HepG2 (cell line): ENCODE results near the gene SPSB2. TPM values are rescaled to one million over a fixed set of nuclear protein-coding genes. Genes with fewer than 3 reads are reported as not detected.
A peak's percentile ranks its signal among the peaks of the same experiment; 100 is the strongest.

Experiments used
- AKNA ChIP-seq: sonication (generic); formaldehyde crosslinking; IDR thresholded peaks from 2 replicates; pipeline ENCODE4 v1.4.0; 2020; ENCODE audit warnings: missing genetic modification reagents, borderline replicate concordance
- ATF3 ChIP-seq: sonication (generic); formaldehyde crosslinking; IDR thresholded peaks from 2 replicates; pipeline ENCODE4 v1.4.0; 2020; ENCODE audit warnings: missing genetic modification reagents
- EEA1 ChIP-seq: sonication (generic); formaldehyde crosslinking; IDR thresholded peaks from 2 replicates; pipeline ENCODE4 v1.5.1; 2020; ENCODE audit warnings: mild to moderate bottlenecking, missing genetic modification reagents, borderline replicate concordance
- FOSL2 ChIP-seq: sonication (generic); formaldehyde crosslinking; IDR thresholded peaks from 2 replicates; pipeline ENCODE4 v1.4.0; 2020; ENCODE audit warnings: missing genetic modification reagents
- GTF3A ChIP-seq: sonication (generic); formaldehyde crosslinking; conservative IDR thresholded peaks from 2 replicates; pipeline ENCODE4 v1.4.0; 2020; ENCODE audit warnings: mild to moderate bottlenecking, missing genetic modification reagents
- NFKBIZ ChIP-seq: IDR thresholded peaks from 2 replicates; pipeline ENCODE4 v1.6.1; 2018; ENCODE audit warnings: missing genetic modification reagents, missing compliant biosample characterization
- SAP130 ChIP-seq: IDR thresholded peaks from 2 replicates; pipeline ENCODE4 v1.6.1; 2016; ENCODE audit warnings: low read depth
- SNAI1 ChIP-seq: sonication (generic); formaldehyde crosslinking; IDR thresholded peaks from 2 replicates; pipeline ENCODE4 v1.5.0; 2020; ENCODE audit warnings: mild to moderate bottlenecking, missing genetic modification reagents, borderline replicate concordance
- SNAPC5 ChIP-seq: sonication (generic); formaldehyde crosslinking; IDR thresholded peaks from 2 replicates; pipeline ENCODE4 v1.8.1; 2023; ENCODE audit warnings: mild to moderate bottlenecking, missing genetic modification reagents, borderline replicate concordance
- TFDP2 ChIP-seq: sonication (generic); formaldehyde crosslinking; IDR thresholded peaks from 2 replicates; pipeline ENCODE4 v1.4.0; 2020; ENCODE audit warnings: missing genetic modification reagents
- TRIM24 ChIP-seq: sonication (generic); formaldehyde crosslinking; IDR thresholded peaks from 2 replicates; pipeline ENCODE4 v1.8.0; 2022; ENCODE audit warnings: mild to moderate bottlenecking, missing genetic modification reagents
- ZFP37 ChIP-seq: sonication (generic); formaldehyde crosslinking; IDR thresholded peaks from 2 replicates; pipeline ENCODE4 v1.4.0; 2020; ENCODE audit warnings: missing genetic modification reagents, borderline replicate concordance
- ZFX ChIP-seq: sonication (generic); formaldehyde crosslinking; IDR thresholded peaks from 2 replicates; pipeline ENCODE4 v1.4.0; 2020; ENCODE audit warnings: mild to moderate bottlenecking, low read depth, missing genetic modification reagents, moderate library complexity
- ZMYM2 ChIP-seq: sonication (generic); formaldehyde crosslinking; IDR thresholded peaks from 2 replicates; pipeline ENCODE4 v1.8.0; 2022; ENCODE audit warnings: mild to moderate bottlenecking, missing genetic modification reagents
- ZNF207 ChIP-seq: fragments of 450-650 bp; IDR thresholded peaks from 2 replicates; pipeline ENCODE4 v1.6.1; 2016; ENCODE audit warnings: antibody characterized with exemption, borderline replicate concordance
- ZNF251 ChIP-seq: sonication (generic); formaldehyde crosslinking; IDR thresholded peaks from 2 replicates; pipeline ENCODE4 v1.9.0; 2021; ENCODE audit warnings: mild to moderate bottlenecking, missing genetic modification reagents
- ZNF280B ChIP-seq: sonication (generic); formaldehyde crosslinking; IDR thresholded peaks from 2 replicates; pipeline ENCODE4 v1.5.0; 2020; ENCODE audit warnings: missing genetic modification reagents, mild to moderate bottlenecking, borderline replicate concordance
- ZNF639 ChIP-seq: conservative IDR thresholded peaks from 2 replicates; pipeline ENCODE4 v1.6.1; 2018; ENCODE audit warnings: missing genetic modification reagents
- ZNF816 ChIP-seq: sonication (generic); formaldehyde crosslinking; IDR thresholded peaks from 2 replicates; pipeline ENCODE4 v1.8.0; 2022; ENCODE audit warnings: missing genetic modification reagents, mild to moderate bottlenecking, borderline replicate concordance
- polyA plus RNA-seq, 8 experiments: library from polyadenylated mRNA; depleted of rRNA in 3 of 8; stranded (reverse) in 7 of 8; unstranded in 1 of 8; fragments of >200 nt; fragmentation: Illumina TruSeq in 4 of 8; extraction: Trizol in 4 of 8; gene quantifications; 2 replicates each; pipeline versions ENCODE4 v1.2.1 to v1.2.3, GENCODE V29; 2011 to 2016; ENCODE audit warnings: low read depth in 4 of 8, missing spikeins in 1 of 8, mixed read lengths in 1 of 8; ENCODE audit not compliant: insufficient read depth in 1 of 8
- total RNA-seq, 5 experiments: library from RNA; depleted of rRNA; stranded (reverse); fragments of >200 nt; fragmentation: Illumina TruSeq; extraction: Trizol; gene quantifications; 2 replicates each; pipeline ENCODE4 v1.2.3, GENCODE V29; 2016; ENCODE audit warnings: low read depth in 1 of 5

The SPSB2 gene
- total and polyA plus RNA-seq, 2 of the 13 experiments (the other 11 are each of a cell fraction or from before 2014, with no cell fraction given): 2.0 to 6.2 TPM

- TF ChIP-seq ATF3 (CRISPR knock-in tag) (no peak), ZNF207 (no peak), FOSL2 (CRISPR knock-in tag) (no peak), TFDP2 (CRISPR knock-in tag) (no peak; the same call in 1 of the 2 replicates), ZNF639 (CRISPR knock-in tag) (peak; percentile 30; the same call in 1 of the 2 replicates), NFKBIZ (CRISPR knock-in tag) (no peak), ZFP37 (CRISPR knock-in tag) (no peak), TRIM24 (no peak), AKNA (CRISPR knock-in tag) (no peak), ZNF251 (CRISPR knock-in tag) (no peak), ZMYM2 (CRISPR knock-in tag) (no peak), ZNF816 (peak; percentile 95), EEA1 (CRISPR knock-in tag) (no peak), ZNF280B (CRISPR knock-in tag) (peak; percentile 16; the same call in 1 of the 2 replicates), GTF3A (CRISPR knock-in tag) (no peak), SNAI1 (CRISPR knock-in tag) (0 out of 2 replicates have a peak, but pooled peaks have one; percentile 79), SAP130 (peak; percentile 76), SNAPC5 (CRISPR knock-in tag) (no peak), ZFX (CRISPR knock-in tag) (peak; percentile 77)
Measured at GRCh38 chr12:6828781-6829535, 44.1 kb downstream of the SPSB2 start (continued).
